GM12875 (cell line): Measurements from ENCODE around the gene NR3C1.

ENCODE experiments used
- H3K4me3 ChIP-seq: one replicate; pipeline ENCODE4 v1.5.1; 2011; ENCODE audit warnings: low read depth, low read length, control low read depth
- CTCF ChIP-seq: IDR thresholded peaks from 2 replicates; pipeline ENCODE4 v1.5.1; 2011; ENCODE audit warnings: low read depth, mild to moderate bottlenecking, control low read depth, inconsistent platforms, low read length, moderate library complexity, borderline replicate concordance; ENCODE audit not compliant: insufficient read depth

The NR3C1 gene

GRCh38 chr5:143362664-143363227 lies 40.7 kb downstream of the NR3C1 start:
- no peak for TF ChIP-seq CTCF
- no peak overlapping the region for H3K4me3 ChIP-seq

GRCh38 chr5:143361438-143361837 lies 42.0 kb downstream of the NR3C1 start:
- H3K4me3 ChIP-seq = no peak overlapping the region
- no peak for TF ChIP-seq CTCF

GRCh38 chr5:143360755-143361154 lies 42.7 kb downstream of the NR3C1 start:
- TF ChIP-seq CTCF = no peak
- no peak overlapping the region for H3K4me3 ChIP-seq

GRCh38 chr5:143359869-143360268 lies 43.6 kb downstream of the NR3C1 start:
- TF ChIP-seq CTCF = no peak
- H3K4me3 ChIP-seq = no peak overlapping the region

- H3K4me3 ChIP-seq = no peak overlapping the region
- TF ChIP-seq CTCF = no peak
Observed at GRCh38 chr5:143356855-143357583, 46.5 kb downstream of the NR3C1 start.

- H3K4me3 ChIP-seq = no peak overlapping the region
- TF ChIP-seq CTCF = no peak
Observed at GRCh38 chr5:143355710-143356109, 47.8 kb downstream of the NR3C1 start.

- TF ChIP-seq CTCF = no peak
Observed at GRCh38 chr5:143354025-143354424, 49.5 kb downstream of the NR3C1 start.

More at GRCh38 chr5:143354025-143354424, 49.5 kb downstream of the NR3C1 start:
- no peak overlapping the region for H3K4me3 ChIP-seq
